Erythroblast (primary cell): ENCODE measurements around the gene EGFL7.

Experiments
- GATA1 ChIP-seq: IDR thresholded peaks from 2 replicates; pipeline ENCODE4 v1.6.1; 2011; ENCODE audit warnings: low read depth, mild to moderate bottlenecking, control low read depth, low read length, moderate library complexity
- POLR2A ChIP-seq: IDR thresholded peaks from 2 replicates; pipeline ENCODE4 v1.6.1; 2011; ENCODE audit warnings: mild to moderate bottlenecking, low read length

DNA sequence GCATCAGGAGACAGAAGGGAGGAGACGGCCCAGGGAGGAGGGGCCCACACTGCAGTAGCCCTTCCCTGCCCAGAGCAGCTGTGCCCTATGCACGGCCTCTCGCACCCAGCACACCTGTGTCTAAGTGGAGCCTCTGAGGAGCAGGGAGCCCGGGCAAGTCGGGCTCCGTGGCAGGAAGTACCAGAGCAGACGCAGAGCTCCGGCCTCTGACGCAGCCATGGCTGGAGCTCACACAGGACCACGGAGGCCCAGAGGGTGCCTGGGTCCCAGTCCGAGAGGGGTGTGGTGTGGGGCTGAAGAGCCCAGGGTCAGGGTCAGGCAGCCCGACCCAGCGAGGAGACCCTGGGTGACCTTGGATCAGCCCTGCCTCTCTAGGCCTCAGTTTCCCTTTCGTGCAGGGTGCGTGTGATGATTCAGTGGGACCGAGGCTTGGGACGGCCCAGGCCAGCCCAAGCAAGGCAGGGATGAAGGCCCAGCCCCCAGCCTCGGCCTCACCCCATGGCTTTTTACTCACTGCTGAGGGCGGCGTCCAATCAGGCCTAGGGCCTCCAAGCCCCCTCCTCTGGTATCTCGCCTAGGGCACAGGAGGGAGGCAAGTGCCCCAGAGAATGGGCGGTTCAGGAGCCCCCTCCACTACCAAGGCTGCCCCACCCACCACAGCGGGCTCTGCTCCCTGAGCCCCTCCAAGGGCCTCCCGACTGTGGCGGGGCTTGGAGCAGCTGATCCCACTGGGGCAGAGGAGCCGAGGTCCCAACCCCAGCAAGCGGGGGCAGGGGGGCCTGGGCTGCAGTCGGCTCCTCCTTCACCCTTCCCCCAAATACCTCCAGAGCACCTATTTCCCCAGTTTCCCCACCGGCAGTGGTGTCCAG, 28.8 kb downstream of the EGFL7 start:
- TF ChIP-seq POLR2A (no peak), GATA1 (no peak)
